Progenitor cell of endocrine pancreas (in vitro differentiated cells): Measurements from ENCODE around the gene INO80B. TPM values are rescaled to one million over a fixed set of nuclear protein-coding genes. Genes with fewer than 3 reads are reported as not detected.
"Not testable (repeated sequence)": the region's sequence is repeated elsewhere in the genome, so short reads cannot be mapped to it uniquely, and the experiment has no call there.

ENCODE experiments used
- DNase-seq: peaks from one replicate; pipeline ENCODE4 v3.0.0; 2021; ENCODE audit warnings: low spot score; ENCODE audit not compliant: unreplicated experiment
- H3K27ac Mint-ChIP-seq: 2 replicates; pipeline ENCODE4 v1.8.0; 2021; ENCODE audit warnings: mild to moderate bottlenecking, moderate library complexity, mixed read lengths
- H3K27me3 Mint-ChIP-seq: 2 replicates; pipeline ENCODE4 v1.8.0; 2021; ENCODE audit warnings: mixed read lengths
- H3K36me3 Mint-ChIP-seq: 2 replicates; pipeline ENCODE4 v1.8.0; 2022; ENCODE audit warnings: mixed read lengths; ENCODE audit not compliant: insufficient read depth
- H3K4me1 Mint-ChIP-seq: 2 replicates; pipeline ENCODE4 v1.8.0; 2021; ENCODE audit warnings: low read depth, mixed read lengths
- H3K4me3 Mint-ChIP-seq: 2 replicates; pipeline ENCODE4 v1.8.0; 2021; ENCODE audit warnings: low read depth, mild to moderate bottlenecking, moderate library complexity, mixed read lengths
- H3K9me3 Mint-ChIP-seq: 2 replicates; pipeline ENCODE4 v1.8.0; 2021; ENCODE audit warnings: low read depth, mixed read lengths
- total RNA-seq: library from RNA; stranded (reverse); gene quantifications from 2 replicates; pipeline ENCODE4 v1.2.1, GENCODE V29; 2021
- TF ChIP-seq, protein P1 (sequence below): fragments of 200-600 bp; sonication (generic); IDR thresholded peaks from one replicate; pipeline ENCODE4 v1.5.0; 2021; ENCODE audit warnings: antibody characterized with exemption, mild to moderate bottlenecking; ENCODE audit not compliant: unreplicated experiment

INO80B gene
- total RNA-seq, 1 donor from 2014 or later, result 46.8 TPM

DNA sequence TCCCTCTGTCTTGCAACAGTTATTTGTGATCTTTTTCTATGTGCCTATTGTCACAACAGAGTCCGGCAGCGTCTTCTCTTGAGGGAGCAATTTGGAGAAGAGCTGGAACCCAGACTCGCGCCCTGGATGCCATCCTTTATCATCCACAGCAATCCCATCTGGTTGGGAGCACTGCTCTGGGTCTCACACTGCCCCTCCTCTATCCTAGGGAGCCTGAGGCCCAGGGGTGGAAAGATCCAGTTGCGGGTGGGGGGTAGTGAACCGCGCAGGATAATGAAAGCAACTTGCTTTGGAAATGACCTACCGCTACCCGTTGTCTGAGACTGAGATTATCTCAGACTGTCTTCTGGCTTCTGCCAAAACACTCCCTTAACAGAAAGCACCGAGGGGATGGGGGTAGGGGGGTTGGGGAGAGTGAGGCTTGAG, 4.1 kb downstream of the INO80B start:
- Mint-ChIP-seq H3K9me3 (no peaks in the 10 kb centered on the region), H3K4me1 (peaks cover 38% of the 10 kb centered on the region), H3K36me3 (peaks cover 1% of the 10 kb centered on the region), H3K27ac (peak overlapping the region; percentile 99), H3K27me3 (no peaks in the 10 kb centered on the region), H3K4me3 (peak overlapping the region; percentile 89)
- no peak for DNase-seq
- TF ChIP-seq, protein P1, sequence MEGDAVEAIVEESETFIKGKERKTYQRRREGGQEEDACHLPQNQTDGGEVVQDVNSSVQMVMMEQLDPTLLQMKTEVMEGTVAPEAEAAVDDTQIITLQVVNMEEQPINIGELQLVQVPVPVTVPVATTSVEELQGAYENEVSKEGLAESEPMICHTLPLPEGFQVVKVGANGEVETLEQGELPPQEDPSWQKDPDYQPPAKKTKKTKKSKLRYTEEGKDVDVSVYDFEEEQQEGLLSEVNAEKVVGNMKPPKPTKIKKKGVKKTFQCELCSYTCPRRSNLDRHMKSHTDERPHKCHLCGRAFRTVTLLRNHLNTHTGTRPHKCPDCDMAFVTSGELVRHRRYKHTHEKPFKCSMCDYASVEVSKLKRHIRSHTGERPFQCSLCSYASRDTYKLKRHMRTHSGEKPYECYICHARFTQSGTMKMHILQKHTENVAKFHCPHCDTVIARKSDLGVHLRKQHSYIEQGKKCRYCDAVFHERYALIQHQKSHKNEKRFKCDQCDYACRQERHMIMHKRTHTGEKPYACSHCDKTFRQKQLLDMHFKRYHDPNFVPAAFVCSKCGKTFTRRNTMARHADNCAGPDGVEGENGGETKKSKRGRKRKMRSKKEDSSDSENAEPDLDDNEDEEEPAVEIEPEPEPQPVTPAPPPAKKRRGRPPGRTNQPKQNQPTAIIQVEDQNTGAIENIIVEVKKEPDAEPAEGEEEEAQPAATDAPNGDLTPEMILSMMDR, result no peak

DNA sequence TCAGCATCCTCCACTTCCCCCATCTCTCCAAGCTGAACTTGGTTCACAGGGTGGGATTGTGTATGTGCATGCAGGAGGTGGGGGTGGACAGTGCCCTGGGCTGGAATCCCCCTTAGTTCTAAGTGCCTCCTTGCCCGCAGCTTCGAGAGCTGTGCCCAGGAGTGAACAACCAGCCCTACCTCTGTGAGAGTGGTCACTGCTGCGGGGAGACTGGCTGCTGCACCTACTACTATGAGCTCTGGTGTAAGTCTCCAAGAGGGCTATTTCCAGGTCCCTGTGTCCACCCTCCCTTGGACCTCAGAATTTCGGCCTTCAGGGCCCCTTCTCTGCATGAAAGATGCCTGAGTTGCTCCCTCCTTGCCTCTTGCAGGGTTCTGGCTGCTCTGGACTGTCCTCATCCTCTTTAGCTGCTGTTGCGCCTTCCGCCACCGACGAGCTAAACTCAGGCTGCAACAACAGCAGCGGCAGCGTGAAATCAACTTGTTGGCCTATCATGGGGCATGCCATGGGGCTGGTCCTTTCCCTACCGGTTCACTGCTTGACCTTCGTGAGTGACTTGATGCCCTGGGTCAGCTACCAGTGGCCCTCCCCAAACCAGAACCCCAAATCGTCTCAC, 4.7 kb downstream of the INO80B start:
- peaks cover 39% of the 10 kb centered on the region for H3K4me1 Mint-ChIP-seq
- H3K27me3 Mint-ChIP-seq, DNase-seq, H3K9me3 Mint-ChIP-seq, H3K36me3 Mint-ChIP-seq: not testable (repeated sequence)
- peak overlapping the region; percentile 89 for H3K4me3 Mint-ChIP-seq
- peak overlapping the region; percentile 64 for H3K27ac Mint-ChIP-seq

DNA sequence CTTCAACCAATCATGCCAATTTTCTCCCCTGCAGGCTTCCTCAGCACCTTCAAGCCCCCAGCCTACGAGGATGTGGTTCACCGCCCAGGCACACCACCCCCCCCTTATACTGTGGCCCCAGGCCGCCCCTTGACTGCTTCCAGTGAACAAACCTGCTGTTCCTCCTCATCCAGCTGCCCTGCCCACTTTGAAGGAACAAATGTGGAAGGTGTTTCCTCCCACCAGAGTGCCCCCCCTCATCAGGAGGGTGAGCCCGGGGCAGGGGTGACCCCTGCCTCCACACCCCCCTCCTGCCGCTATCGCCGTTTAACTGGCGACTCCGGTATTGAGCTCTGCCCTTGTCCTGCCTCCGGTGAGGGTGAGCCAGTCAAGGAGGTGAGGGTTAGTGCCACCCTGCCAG, 5.3 kb downstream of the INO80B start:
- not testable (repeated sequence) for H3K36me3 Mint-ChIP-seq, H3K9me3 Mint-ChIP-seq, H3K27me3 Mint-ChIP-seq, DNase-seq
- Mint-ChIP-seq H3K4me1 (peaks cover 35% of the 10 kb centered on the region), H3K27ac (peak overlapping the region; percentile 64), H3K4me3 (peak overlapping the region; percentile 89)

DNA sequence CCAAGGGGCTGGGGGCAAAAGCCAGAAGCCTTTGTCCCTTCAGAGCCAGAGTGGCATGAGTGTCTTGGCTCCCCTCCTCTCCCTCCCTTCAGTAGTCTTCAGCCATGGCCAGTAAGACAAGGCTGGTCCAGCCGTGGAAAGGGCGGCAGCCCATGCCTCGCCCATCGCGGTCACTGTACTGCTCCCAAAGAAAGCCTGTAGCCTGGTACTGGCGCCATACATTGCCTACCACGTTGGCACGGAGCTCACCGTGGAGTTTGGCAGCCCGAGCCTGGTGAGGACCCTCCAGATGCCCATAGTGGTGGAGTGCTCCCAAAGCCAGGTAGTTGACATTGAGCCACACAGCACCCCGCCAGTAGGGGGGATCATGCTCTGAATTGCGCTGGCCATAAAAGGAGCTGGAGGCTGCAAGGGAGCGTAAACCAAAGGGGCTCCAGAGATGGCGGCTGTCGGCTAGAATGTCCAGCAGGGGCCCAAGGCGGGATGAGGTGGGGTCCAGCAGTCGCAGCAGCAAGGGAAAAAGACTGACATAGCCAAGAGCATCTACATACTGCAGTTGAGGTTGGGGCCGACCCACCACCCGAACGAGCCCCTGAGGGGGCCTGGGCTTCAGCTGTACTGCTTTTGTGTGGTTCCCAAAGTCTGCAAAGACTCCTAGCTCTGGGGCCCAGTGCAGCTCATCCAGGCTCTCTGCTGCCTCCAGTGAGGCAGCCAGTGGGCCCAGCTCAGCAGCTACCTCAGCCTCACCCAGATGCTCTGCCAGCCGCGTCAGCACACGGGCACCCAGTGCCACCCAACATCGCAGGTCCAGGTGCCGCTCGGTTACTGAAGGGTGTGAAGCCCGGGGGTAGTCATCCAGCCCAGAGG, 6.5 kb downstream of the INO80B start:
- Mint-ChIP-seq H3K27ac (peak overlapping the region; percentile 10), H3K27me3 (no peaks in the 10 kb centered on the region), H3K4me1 (peaks cover 28% of the 10 kb centered on the region), H3K4me3 (peak overlapping the region; percentile 41), H3K9me3 (no peaks in the 10 kb centered on the region), H3K36me3 (peaks cover 1% of the 10 kb centered on the region)
- TF ChIP-seq, protein P1, result peak; percentile 41
- no peak for DNase-seq

DNA sequence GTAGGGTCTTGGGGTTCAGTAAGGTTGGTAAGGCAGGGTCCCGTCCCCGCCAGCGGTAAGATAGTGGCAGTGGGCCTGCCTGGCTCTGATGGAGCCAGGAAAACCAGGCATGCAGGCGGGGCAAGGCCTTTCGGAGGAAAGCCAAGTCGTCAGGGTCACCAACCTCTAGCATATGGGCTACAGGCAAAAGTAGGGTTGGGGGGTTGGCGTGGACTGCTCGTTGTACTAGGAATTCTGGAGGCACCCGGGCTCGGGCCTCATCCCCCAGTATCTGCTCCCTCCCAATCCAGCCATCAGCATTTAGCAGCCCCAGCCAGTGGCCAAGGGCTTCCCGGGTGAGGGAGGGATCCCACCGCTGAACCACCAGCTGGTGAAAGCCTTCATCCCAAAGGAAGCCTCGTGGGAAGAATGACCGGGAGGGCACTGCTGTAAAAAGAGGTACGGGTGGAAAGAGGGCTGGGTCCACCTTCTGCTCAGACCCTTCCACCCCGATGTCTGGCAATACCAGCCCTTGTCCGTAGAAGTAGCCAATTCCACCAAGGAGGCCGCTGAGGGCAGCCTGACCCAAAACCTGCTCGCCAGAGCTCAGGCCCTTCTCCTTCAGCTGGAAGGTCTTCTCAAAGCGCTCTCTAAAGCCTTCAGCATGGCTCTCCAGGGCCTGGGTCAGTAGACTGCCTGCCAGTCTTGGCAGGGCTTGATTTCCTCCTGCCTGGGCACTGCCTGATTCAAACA, 7.3 kb downstream of the INO80B start:
- Mint-ChIP-seq H3K4me1 (peaks cover 20% of the 10 kb centered on the region), H3K36me3 (peaks cover 1% of the 10 kb centered on the region), H3K9me3 (no peaks in the 10 kb centered on the region), H3K4me3 (no peak overlapping the region), H3K27ac (no peak overlapping the region), H3K27me3 (no peaks in the 10 kb centered on the region)
- TF ChIP-seq, protein P1, result no peak
- DNase-seq, result no peak

DNA sequence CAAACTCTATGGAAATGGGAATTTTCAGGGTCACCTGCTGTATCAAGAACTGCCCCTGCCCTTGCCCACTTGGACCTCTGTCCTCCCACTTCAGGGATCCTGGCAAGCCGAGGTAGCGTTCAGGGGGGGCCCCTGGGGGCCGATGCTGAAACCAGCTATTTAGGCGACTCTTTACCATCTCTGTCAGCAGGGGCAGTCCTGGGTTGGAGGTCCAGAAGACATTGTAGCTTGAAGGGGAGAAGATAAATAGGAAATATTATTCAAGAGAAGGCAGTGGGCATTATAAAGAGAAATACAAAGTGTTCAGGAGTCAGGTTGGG, 7.9 kb downstream of the INO80B start:
- H3K27me3 Mint-ChIP-seq, result no peaks in the 10 kb centered on the region
- DNase-seq, result no peak
- peaks cover 19% of the 10 kb centered on the region for H3K4me1 Mint-ChIP-seq
- H3K27ac Mint-ChIP-seq, result peak overlapping the region; percentile 69
- peak overlapping the region; percentile 37 for H3K4me3 Mint-ChIP-seq
- H3K9me3 Mint-ChIP-seq, result no peaks in the 10 kb centered on the region
- TF ChIP-seq, protein P1, result no peak
- peaks cover 1% of the 10 kb centered on the region for H3K36me3 Mint-ChIP-seq
